T-cell (primary cell): ENCODE results near the gene FHOD3. TPM values are rescaled to one million over a fixed set of nuclear protein-coding genes. Genes with fewer than 3 reads are reported as not detected.

Source experiments
- ATAC-seq, 4 experiments: fragments of 200-7000 bp in 3 of 4; fragments of 150-1000 bp in 1 of 4; cut with Tn5 transposase; replicated peaks in 1 of 4; 1 replicate in 3 of 4; 2 replicates in 1 of 4; pipeline ENCODE4 v1.10.0; 2021; ENCODE audit warnings: moderate library complexity in 3 of 4, mild to moderate bottlenecking in 2 of 4, moderate number of reproducible peaks in 1 of 4
- CTCF ChIA-PET, 2 donors: fragments of 300-600 bp; sonication (Branson Sonifier 250); formaldehyde crosslinking; loops; one replicate each; lab custom pipeline; 2022; ENCODE audit warnings: antibody characterized with exemption in 2 of 2; lab: Charles Lee
- POLR2A ChIA-PET, 2 donors: fragments of 300-600 bp; sonication (Branson Sonifier 250); formaldehyde crosslinking; loops; one replicate each; lab custom pipeline; 2022; ENCODE audit warnings: antibody characterized with exemption in 2 of 2; lab: Charles Lee
- DNase-seq, 35 experiments: peaks; one replicate each; pipeline versions ENCODE4 v3.0.0 to v3.0.0-alpha.2; 2013 to 2023
- H3K27ac ChIP-seq: one replicate; pipeline ENCODE4 v1.5.1; 2013; ENCODE audit warnings: low read length
- H3K27me3 ChIP-seq, 2 experiments: replicated peaks in 1 of 2; 1 replicate in 1 of 2; 2 replicates in 1 of 2; pipeline versions ENCODE4 v1.6.1 to v1.7.0; 2013; ENCODE audit warnings: low read length in 1 of 2, mixed read lengths in 1 of 2; ENCODE audit not compliant: control insufficient read depth in 2 of 2, insufficient read depth in 2 of 2; ENCODE audit errors: extremely low read depth in 1 of 2
- H3K36me3 ChIP-seq, 2 donors: 1 replicate in 1 of 2; 2 replicates in 1 of 2; pipeline versions ENCODE4 v1.6.1 to v1.7.0; 2013; ENCODE audit warnings: low read length in 1 of 2; ENCODE audit not compliant: control insufficient read depth in 2 of 2, insufficient read depth in 1 of 2; ENCODE audit errors: extremely low read depth in 1 of 2
- H3K4me1 ChIP-seq, 2 experiments: 1 replicate in 1 of 2; 2 replicates in 1 of 2; pipeline versions ENCODE4 v1.6.1 to v1.7.0; 2013; ENCODE audit warnings: low read length in 2 of 2, mixed read lengths in 1 of 2; ENCODE audit not compliant: insufficient read depth in 2 of 2, control insufficient read depth in 1 of 2; ENCODE audit errors: extremely low read depth in 1 of 2
- H3K4me3 ChIP-seq, 2 donors: 1 replicate in 1 of 2; 2 replicates in 1 of 2; pipeline versions ENCODE4 v1.5.1 to v1.7.0; 2013; ENCODE audit warnings: mild to moderate bottlenecking in 2 of 2, low read length in 1 of 2, moderate library complexity in 1 of 2; ENCODE audit not compliant: control insufficient read depth in 1 of 2; ENCODE audit errors: extremely low read depth in 1 of 2
- H3K9me3 ChIP-seq: 2 replicates; pipeline ENCODE4 v1.7.0; 2013
- H3K27ac Mint-ChIP-seq, 2 donors: one replicate each; pipeline ENCODE4 v1.8.0; 2020 to 2021; ENCODE audit warnings: mild to moderate bottlenecking in 2 of 2, mixed read lengths in 2 of 2
- H3K27me3 Mint-ChIP-seq, 2 donors: one replicate each; pipeline ENCODE4 v1.8.0; 2021 to 2022; ENCODE audit warnings: mixed read lengths in 2 of 2
- H3K36me3 Mint-ChIP-seq: one replicate; pipeline ENCODE4 v1.8.0; 2021; ENCODE audit warnings: mixed read lengths
- H3K4me1 Mint-ChIP-seq, 3 donors: one replicate each; pipeline ENCODE4 v1.8.0; 2020 to 2022; ENCODE audit warnings: mixed read lengths in 3 of 3, mild to moderate bottlenecking in 1 of 3
- H3K4me3 Mint-ChIP-seq, 3 donors: one replicate each; pipeline ENCODE4 v1.8.0; 2020 to 2022; ENCODE audit warnings: mild to moderate bottlenecking in 3 of 3, mixed read lengths in 3 of 3, moderate library complexity in 3 of 3
- H3K9me3 Mint-ChIP-seq, 3 donors: one replicate each; pipeline ENCODE4 v1.8.0; 2020 to 2022; ENCODE audit warnings: mixed read lengths in 3 of 3
- WGBS: methylation state at CpG from one replicate; pipeline ENCODE4 v1.1.5; 2013; ENCODE audit warnings: missing lambda C conversion rate; ENCODE audit not compliant: insufficient coverage; 5-methylcytosine and 5-hydroxymethylcytosine counted together
- total RNA-seq, 35 experiments: library from RNA in 6 of 35; stranded (reverse) in 6 of 35; fragments of 120-200 nt in 1 of 35; gene quantifications; one replicate each; pipeline versions ENCODE4 v1.2.1 to v1.2.4 and lab custom pipeline; 2013 to 2026

The FHOD3 gene
- total RNA-seq, 5 donors from 2014 or later (not counting 1 experiment from before 2014, with no cell fraction given) = 0.06 TPM; not detected in 4

DNA sequence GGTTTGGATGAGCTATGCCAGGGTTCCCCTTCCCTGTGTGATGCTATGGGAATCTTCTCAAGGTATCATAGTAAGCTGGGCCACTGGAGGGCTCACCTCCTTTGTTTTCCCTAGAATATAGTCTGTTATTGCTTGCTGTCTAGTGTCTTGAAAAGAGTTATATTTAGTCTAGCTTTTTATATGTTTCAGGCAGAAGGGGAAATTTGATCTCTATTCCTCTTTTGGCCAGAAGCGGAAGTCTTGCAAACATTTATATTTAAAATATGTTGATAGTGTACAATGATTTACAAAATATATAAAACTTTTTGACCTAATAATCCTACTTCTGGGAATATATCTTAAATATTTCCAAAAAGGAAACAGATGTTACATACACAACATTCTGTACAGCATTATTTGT is 260.7 kb downstream of the FHOD3 start:
- ChIA-PET POLR2A (no interaction called here), CTCF (no interaction called here)
- Mint-ChIP-seq H3K4me3 (no peak overlapping the region), H3K9me3 (peaks cover 0 to 8% (median 4%) of the 10 kb centered on the region in 3 donors), H3K36me3 (no peaks in the 10 kb centered on the region), H3K27ac (no peak overlapping the region), H3K4me1 (no peaks in the 10 kb centered on the region), H3K27me3 (peaks cover 9 to 11% of the 10 kb centered on the region in 2 donors)
- ATAC-seq = no peak
- Histone ChIP-seq H3K27ac (no peak overlapping the region), H3K9me3 (no peaks in the 10 kb centered on the region), H3K36me3 (no peaks in the 10 kb centered on the region), H3K27me3 (peaks cover 0 to 7% of the 10 kb centered on the region in 2 experiments), H3K4me3 (no peak overlapping the region), H3K4me1 (no peaks in the 10 kb centered on the region)
- WGBS = no CpG with 5 or more reads among the region's 1 CpG
- no peak for DNase-seq

DNA sequence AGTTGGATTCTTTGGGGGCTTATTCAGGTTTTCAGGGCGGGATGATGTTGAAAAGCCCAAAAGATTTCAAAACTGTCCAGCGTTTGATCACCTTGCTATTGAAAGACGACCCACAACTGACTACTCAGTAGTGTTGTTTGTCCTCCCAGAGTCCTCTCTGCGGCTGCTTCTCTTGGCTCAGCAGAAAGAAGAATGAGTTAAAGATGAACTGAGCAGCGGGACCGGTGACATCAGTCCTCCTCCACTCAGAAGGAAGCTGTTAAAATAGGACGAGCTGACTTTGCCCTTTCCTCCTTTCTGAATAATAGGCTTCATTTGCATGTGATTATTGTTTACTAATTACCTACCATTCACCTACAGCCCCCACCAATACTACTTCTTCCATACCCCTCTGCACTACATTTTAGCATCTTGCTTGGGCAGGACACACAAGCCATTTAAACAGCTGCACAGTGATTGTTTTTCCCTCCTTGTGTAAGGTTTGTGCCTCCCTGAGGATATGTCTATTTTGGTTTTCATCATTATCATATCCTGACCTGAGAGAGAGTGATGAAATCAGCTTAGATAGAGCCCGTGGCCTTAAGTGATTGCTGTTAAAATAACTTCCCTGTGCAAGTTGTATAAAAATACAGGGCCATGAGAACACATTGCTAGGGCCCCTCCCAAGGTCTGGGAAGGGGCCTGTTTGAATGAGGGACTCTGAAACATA is 261.8 kb downstream of the FHOD3 start:
- Histone ChIP-seq H3K27me3 (peaks cover 0 to 10% of the 10 kb centered on the region in 2 experiments), H3K4me1 (no peaks in the 10 kb centered on the region), H3K36me3 (no peaks in the 10 kb centered on the region), H3K4me3 (no peak overlapping the region), H3K27ac (no peak overlapping the region), H3K9me3 (no peaks in the 10 kb centered on the region)
- Mint-ChIP-seq H3K4me1 (no peaks in the 10 kb centered on the region), H3K4me3 (no peak overlapping the region), H3K36me3 (no peaks in the 10 kb centered on the region), H3K27ac (no peak overlapping the region), H3K27me3 (peaks cover 16 to 17% of the 10 kb centered on the region in 2 donors), H3K9me3 (peaks cover 0 to 8% (median 4%) of the 10 kb centered on the region in 3 donors)
- ChIA-PET POLR2A (no interaction called here), CTCF (no interaction called here)
- ATAC-seq (no peak), DNase-seq (no peak)
- WGBS = 67% methylated on average over 2 of the region's 8 CpGs

GRCh38 chr18:36560187-36560586 is 262.7 kb downstream of the FHOD3 start:
- ATAC-seq (no peak), DNase-seq (no peak)
- H3K9me3 Mint-ChIP-seq = peaks cover 0 to 8% (median 4%) of the 10 kb centered on the region in 3 donors
- WGBS = 67% methylated on average over 1 of the region's 2 CpGs
- no peak overlapping the region for H3K27ac Mint-ChIP-seq
- H3K4me3 ChIP-seq = no peak overlapping the region
- no peak overlapping the region for H3K4me3 Mint-ChIP-seq
- no peaks in the 10 kb centered on the region for H3K9me3 ChIP-seq
- H3K27me3 ChIP-seq = peaks cover 0 to 10% of the 10 kb centered on the region in 2 experiments
- ChIA-PET CTCF (no interaction called here), POLR2A (no interaction called here)
- H3K36me3 Mint-ChIP-seq = no peaks in the 10 kb centered on the region
- H3K27ac ChIP-seq = no peak overlapping the region
- no peaks in the 10 kb centered on the region for H3K4me1 Mint-ChIP-seq
- H3K27me3 Mint-ChIP-seq = peaks cover 20 to 21% of the 10 kb centered on the region in 2 donors
- no peaks in the 10 kb centered on the region for H3K4me1 ChIP-seq
- H3K36me3 ChIP-seq = no peaks in the 10 kb centered on the region

- Mint-ChIP-seq H3K4me3 (no peak overlapping the region), H3K4me1 (no peaks in the 10 kb centered on the region), H3K27me3 (peaks cover 22 to 30% of the 10 kb centered on the region in 2 donors), H3K9me3 (peaks cover 0 to 8% (median 4%) of the 10 kb centered on the region in 3 donors), H3K27ac (no peak overlapping the region), H3K36me3 (no peaks in the 10 kb centered on the region)
- H3K36me3 ChIP-seq = no peaks in the 10 kb centered on the region
- 81% methylated on average over 2 of the region's 2 CpGs for WGBS
- H3K27ac ChIP-seq = no peak overlapping the region
- CTCF ChIA-PET = no interaction called here
- H3K27me3 ChIP-seq = peaks cover 0 to 10% of the 10 kb centered on the region in 2 experiments
- no peaks in the 10 kb centered on the region for H3K9me3 ChIP-seq
- no peak for DNase-seq
- H3K4me1 ChIP-seq = no peaks in the 10 kb centered on the region
- POLR2A ChIA-PET = no interaction called here
- H3K4me3 ChIP-seq = no peak overlapping the region
- ATAC-seq = no peak
Measured at GRCh38 chr18:36561046-36561445, 263.5 kb downstream of the FHOD3 start.

DNA sequence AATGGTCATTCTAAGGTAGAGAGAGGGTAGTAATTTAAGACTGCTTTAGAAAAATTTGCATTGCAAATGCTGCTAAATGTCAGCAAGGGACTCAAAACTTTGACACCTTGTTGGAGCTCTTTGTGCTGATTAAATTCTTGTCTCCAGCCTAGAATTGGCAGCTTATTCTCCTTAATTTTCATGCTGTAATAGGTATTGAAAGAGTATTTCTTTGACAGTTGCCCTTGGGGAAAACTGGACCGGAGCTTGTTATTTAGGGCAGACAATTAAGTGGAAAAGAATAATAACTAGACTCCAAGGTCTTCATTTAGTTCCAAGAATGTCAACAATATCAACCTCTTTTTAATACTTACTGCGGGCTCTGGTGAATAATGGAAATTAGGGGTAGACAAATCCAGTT is 267.3 kb downstream of the FHOD3 start:
- H3K27ac Mint-ChIP-seq = no peak overlapping the region
- no CpG with 5 or more reads among the region's 2 CpGs for WGBS
- DNase-seq = no peak
- H3K36me3 ChIP-seq = no peaks in the 10 kb centered on the region
- no peak overlapping the region for H3K4me3 ChIP-seq
- ChIA-PET CTCF (no interaction called here), POLR2A (no interaction called here)
- H3K9me3 ChIP-seq = no peaks in the 10 kb centered on the region
- H3K27me3 Mint-ChIP-seq = peaks cover 30 to 32% of the 10 kb centered on the region in 2 donors
- H3K4me3 Mint-ChIP-seq = no peak overlapping the region
- H3K4me1 ChIP-seq = no peaks in the 10 kb centered on the region
- H3K27me3 ChIP-seq = peaks cover 0 to 10% of the 10 kb centered on the region in 2 experiments
- H3K27ac ChIP-seq = no peak overlapping the region
- no peak for ATAC-seq
- H3K36me3 Mint-ChIP-seq = no peaks in the 10 kb centered on the region
- no peaks in the 10 kb centered on the region for H3K9me3 Mint-ChIP-seq
- no peaks in the 10 kb centered on the region for H3K4me1 Mint-ChIP-seq

DNA sequence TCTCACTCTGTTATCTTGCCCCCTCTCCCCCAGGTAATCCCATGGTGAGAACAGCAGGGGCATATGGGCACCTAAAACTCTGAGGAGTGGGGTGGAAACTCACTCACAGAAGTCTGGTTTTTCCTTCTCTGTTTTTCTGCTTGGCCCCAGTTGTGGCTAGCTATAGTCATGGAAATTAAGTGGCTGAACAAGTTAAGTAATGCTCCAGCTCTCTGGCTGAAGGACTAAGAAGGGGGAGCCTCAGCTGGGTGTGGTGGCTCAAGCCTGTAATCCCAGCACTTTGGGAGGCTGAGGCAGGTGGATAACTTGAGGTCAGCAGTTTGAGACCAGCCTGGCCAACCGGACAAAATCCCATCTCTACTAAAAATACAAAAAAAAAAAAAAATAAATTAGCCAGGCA is 270.3 kb downstream of the FHOD3 start:
- Mint-ChIP-seq H3K27me3 (peaks cover 28 to 32% of the 10 kb centered on the region in 2 donors), H3K27ac (no peak overlapping the region), H3K4me3 (no peak overlapping the region), H3K9me3 (no peaks in the 10 kb centered on the region), H3K36me3 (no peaks in the 10 kb centered on the region), H3K4me1 (peaks cover 0 to 1% (median 0%) of the 10 kb centered on the region in 3 donors)
- Histone ChIP-seq H3K9me3 (no peaks in the 10 kb centered on the region), H3K27me3 (peaks cover 0 to 5% of the 10 kb centered on the region in 2 experiments), H3K27ac (no peak overlapping the region), H3K4me1 (no peaks in the 10 kb centered on the region), H3K4me3 (no peak overlapping the region), H3K36me3 (no peaks in the 10 kb centered on the region)
- POLR2A ChIA-PET = no interaction called here
- DNase-seq (no peak), ATAC-seq (no peak)
- no CpG with 5 or more reads among the region's 1 CpG for WGBS
- CTCF ChIA-PET = no interaction called here
